Stimulated activated CD8-positive, alpha-beta memory T cell treated with anti-CD3 and anti-CD28 coated beads, Interleukin-12 subunit alpha, Interleukin-12 subunit beta, amount 100 ng/mL, for 1 hour (primary cell): Measurements from ENCODE around the gene EDA2R.

Experiments used
- DNase-seq: peaks from one replicate; pipeline ENCODE4 v3.0.0-alpha.2; 2020; ENCODE audit warnings: low read depth

Gene EDA2R, protein sequence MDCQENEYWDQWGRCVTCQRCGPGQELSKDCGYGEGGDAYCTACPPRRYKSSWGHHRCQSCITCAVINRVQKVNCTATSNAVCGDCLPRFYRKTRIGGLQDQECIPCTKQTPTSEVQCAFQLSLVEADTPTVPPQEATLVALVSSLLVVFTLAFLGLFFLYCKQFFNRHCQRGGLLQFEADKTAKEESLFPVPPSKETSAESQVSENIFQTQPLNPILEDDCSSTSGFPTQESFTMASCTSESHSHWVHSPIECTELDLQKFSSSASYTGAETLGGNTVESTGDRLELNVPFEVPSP

DNA sequence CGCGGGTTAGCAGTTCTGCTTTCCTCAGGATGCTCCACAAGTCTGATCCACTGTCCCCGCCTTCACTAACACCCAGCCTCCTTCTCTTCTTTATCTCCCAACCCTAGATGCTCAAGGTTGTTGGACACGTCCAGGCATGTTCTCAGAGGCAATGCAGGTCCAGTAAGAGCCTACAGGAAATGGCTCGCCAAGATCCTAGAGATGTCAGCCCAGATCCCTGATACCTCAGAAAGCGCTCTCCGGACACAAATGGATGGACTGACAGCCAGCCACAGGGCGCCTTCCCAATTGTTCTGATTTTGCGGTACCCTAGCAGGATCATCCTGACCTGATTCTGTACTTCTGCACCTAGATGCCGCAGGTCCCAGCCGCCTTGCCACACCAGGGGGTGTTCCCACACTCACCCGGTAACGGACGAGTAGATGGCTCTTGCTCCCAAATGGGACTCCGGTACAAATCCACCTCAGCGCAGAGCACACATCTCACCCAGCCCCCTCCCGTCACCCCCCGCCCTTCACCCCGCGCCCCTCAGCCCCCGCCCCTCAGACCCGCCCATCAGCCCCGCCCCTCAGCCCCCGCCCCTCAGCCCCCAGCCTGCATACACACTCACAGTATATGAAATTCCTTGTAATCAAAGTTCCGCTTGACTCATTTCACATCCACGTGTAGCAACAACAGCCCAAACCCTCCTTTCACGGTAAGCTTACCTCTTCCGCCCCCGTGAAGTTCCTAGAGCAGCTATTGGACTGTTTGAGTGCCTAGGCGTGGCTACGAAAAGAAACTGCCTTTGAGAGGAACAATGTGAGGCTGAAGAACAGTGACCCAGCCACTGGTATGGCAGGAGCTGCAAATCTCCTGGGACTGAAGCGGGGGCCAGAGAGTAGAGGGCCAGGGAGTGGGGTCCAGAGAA, at the start of gene EDA2R:
Gene EDA2R (minus strand): TSS at position 488 of the 910 bp plus-strand sequence. CDS start 23,058 bp downstream, outside the sequence.
- DNase-seq: no peak

DNA sequence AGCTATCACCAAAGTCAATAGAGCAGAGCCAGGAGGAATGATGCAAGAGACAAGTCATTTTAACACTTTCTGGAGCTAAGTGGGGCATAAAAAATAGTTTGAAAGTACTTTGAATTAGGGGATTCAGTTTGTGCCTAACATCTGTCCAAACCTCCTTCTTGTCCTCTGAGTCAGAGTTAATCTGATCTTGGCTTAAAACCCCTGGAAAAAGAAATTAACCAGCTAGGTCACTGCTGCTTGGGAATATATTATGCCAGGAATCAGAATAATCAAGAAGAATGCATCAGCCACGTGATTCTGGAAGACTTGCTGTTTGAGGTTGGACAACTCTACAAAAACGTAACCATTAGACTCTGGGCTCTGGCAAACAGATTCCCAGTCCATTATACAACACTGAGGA, 45.3 kb upstream of the EDA2R start:
- no peak for DNase-seq

DNA sequence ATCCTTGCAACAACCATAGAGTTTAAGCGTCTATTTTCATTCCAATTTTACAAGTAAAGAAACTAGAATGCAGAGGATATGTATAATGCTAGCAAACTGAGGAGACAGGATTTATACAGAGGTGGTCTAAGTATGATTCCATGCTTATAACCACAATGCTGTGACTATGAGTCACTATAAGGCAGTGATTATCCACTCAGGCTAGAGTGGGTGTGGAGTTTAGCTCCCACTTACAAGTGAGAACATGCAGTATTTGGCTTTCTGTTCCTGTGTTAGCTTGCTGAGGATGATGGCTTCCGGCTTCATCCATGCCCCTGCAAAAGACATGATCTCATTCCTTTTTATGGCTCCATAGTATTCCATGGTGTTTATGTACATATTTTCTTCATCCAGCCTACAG, 41.6 kb upstream of the EDA2R start:
- no peak for DNase-seq

DNA sequence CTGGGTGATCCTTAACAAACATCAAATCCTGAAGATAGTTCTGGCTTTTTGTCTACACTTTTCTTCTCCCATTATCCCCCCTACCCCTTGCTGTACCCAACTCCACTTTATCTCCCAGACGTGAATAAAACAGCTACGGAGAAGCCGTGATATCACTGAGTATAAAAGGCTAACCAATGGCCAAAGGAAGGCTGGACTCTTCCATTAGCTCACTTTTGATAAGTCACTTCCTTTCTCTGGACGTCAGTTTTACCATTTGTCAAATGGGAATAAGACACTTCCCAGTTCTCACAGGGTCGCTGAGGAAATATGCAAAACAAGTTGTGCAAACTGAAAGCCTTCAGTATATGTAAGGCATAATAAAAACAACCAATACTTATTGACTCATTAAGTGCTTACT, 38.6 kb upstream of the EDA2R start:
- DNase-seq: no peak

DNA sequence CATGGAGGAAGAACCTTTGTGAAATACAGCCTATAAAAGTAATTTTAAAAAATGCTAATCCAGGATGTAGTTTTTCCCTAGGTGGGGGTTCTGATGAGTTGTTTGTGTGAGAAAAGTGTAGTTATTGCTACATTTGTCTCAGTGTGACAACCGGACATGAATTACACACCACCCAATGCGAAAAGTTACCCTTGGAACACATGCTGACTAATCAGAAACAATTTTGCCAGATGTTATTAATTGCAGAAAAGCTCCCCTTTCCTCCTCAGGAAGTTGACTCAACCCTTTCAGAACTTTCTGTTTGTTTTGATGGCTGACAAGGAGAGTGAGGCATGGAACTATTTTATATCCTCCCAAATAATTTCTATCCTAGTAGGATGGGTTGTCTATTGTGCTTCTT, 38.1 kb upstream of the EDA2R start:
- DNase-seq: no peak

DNA sequence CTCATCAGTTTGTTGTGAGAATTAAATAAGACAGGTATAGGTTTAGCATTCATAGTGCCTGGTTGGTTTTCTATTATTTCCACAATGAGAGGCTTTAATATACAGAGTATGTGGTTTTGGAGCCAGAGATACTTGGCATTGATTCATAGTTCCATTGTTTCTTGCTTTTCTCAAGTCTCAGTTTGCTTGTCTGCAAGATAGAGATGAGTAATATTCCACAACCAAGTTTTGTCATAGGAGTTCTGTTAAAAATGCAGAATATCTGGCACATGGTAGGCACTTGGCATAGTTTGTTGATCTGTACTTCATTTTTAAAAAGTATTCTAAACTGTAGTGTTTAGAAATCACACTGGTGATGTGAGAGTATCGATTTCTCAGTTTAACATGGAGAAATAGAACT, 37.5 kb upstream of the EDA2R start:
- no peak for DNase-seq

DNA sequence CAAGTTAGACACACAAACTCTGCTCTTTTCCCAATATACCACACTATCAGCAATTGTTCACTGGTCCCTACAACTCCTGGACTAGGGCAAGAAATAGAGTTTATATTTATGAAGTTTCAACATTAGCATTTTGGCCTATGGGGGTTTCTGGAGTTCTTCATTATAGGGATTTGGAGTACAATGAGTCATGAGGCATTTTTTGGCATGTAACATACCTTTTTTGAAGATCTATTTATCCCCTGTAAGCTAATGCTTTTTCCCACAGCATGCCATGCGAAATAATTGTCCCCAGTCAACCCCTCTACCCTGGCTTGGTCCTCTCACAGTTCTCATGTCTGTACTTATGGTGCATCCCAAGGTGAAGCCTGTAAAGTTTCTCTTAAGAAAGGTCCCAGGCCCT, 36.7 kb upstream of the EDA2R start:
- no peak for DNase-seq

DNA sequence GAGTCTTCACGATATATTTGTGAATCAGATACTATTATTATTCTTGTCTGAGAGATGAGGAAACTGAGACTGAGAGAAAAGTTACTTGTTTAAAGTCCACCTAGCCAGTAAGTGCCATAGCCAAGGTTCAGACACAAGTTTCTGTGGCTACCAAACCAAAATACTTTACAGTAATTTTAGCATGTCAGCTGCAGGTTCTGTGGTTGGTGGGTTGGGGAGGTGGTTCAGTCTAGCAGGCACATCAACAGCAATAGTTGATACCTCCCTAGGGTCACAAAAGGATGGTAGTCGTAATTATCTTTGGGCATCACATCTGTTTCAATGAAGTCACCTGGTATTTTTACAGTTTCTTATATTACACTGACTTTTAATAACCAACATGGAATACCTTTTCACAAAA, 35.6 kb upstream of the EDA2R start:
- DNase-seq: no peak

DNA sequence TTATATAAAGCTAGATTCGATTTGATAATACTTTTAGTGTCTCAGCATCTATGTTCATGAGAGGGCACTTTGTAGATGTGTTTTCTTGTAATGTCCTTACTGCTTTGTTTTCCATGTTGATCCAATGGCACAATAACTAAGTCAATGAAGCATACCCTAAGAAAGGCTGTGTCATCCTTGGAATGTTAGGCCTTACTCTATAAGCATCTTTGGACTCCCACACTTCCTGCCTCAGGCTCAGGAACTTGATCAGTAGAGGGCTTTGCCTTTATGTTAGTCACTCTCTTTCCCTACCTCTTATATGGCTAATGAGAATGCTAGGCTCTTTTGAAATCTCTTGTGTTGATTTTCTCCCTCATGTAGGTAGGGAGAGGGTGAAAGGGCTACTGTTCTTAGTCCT, 33.2 kb upstream of the EDA2R start:
- no peak for DNase-seq

DNA sequence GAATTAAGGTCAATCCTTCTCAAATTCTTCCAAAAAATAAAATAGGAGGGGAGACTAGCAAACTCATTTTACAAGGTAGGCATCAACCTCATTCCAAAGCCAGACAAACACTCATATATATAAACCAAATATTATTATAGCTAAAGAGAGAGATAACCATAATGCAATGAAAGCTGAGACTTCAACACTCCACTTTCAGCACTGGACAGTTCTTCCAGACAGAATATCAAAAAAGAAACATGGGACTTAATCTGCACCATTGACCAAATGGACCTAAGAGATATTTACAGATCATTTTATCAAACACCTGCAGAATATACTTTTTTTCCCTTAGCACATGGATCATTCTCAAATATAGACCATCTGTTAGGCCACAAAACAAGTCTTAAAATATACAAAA, 15.5 kb upstream of the EDA2R start:
- DNase-seq: no peak

DNA sequence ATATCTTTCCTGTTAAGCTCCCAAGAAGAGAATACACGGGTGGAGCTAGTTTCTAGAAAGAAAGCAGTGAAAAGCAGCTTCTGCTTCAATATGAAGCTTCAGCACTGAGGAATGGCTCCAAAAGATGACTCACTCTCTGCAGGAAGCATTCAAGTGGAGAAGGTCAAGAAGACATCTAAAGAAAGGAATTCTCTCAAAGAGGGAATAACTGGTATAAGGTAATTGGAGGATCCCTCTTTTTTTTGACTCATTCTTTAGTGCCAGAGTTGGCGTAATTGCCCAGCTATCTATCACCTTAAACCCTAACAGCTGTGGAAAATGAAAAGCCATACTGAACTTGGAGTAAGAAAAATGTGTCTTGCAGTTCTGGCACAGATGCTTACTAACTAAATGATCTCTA, 3.5 kb downstream of the EDA2R start:
- DNase-seq: no peak

DNA sequence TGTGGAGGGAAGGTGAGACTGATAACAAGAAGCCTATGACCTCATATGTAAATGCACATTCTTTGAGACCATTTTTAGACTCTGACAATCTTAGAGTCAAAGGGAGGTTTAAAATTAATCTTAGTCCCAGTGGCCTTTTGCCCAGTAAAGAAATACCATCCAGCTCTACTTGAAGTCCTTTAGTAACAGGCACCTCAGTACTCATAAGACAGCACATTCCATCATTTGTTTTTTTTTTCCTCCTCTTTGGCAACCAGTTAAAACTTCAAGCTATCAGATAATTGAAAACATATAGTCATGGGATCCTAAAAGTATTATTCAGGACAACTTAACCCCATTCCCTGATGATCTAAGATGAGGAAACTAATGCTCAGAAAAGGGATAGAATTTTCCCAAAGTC, 4.6 kb downstream of the EDA2R start:
- DNase-seq: no peak

DNA sequence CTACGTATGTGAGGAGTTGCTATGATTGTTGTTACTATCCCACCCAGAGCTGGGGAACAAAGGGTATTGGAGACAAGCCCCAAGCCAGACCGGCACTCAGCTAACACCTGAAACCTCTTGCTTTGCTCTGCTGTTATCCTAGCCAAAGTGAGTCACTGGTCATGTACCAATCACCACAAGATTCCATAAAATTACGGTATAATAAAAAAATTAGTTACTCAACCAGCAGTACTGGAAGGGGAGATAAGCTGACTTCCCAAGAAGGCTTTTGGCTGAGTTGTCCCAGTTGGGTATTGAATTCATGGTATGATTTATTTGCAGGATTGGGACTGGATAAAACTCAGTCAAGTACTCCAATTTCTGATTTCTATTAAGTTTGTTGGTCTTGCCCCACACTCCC, 5.3 kb downstream of the EDA2R start:
- no peak for DNase-seq

DNA sequence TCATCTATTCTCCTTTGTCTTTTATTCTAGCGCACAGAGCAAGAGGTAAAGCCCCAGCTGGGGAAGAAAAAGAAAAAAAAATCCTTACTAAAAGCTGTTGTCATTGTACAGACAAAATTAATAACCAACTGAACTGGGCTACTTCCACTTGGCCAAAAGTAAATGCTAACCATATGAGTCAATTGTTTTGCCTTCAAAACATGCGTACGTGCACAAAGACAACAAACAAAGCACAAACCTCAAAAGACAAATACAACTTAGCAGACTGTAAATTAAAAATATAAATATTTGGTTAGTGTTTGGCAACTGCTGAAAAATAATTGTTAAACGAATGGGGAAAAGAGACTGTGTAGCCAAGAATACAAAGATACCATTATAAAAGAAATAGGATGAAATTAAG, 5.9 kb downstream of the EDA2R start:
- DNase-seq: no peak

DNA sequence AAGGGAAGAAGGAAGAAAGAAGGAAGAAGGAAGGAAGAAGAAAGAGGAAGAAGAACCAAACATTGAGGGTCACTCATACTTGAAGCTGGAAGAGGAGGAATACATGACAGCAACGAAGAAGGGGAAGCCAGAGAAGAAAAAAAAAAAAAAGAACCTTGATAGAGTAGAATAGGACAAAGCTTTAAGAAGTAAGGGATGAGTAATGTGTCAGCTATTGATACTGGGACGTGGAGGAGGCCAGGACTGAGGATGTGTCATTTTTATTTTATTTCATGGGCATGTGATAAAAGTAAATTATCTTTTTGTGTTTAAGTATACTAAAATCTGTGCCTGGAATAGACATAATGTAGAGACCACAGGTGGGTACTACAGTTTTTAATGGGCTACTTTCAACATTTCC, 6.4 kb downstream of the EDA2R start:
- DNase-seq: no peak

DNA sequence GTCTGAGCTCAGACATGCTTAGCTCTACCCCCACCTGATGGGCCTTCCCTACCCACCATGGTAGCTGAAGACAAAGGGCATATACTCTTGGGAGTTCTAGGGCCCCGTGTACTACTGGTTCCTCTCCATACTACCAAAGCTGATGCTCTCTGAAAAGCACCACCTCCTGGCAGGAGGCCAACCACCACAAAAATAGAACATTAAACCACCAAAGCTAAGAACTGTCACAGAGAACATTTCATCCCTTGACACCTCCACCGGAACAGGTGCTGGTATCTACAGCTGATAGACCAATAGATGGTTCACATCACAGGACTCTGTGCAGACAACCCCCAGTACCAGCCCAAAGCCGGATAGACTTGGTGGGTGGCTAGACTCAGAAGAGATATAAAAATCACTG, 13.4 kb downstream of the EDA2R start:
- DNase-seq: no peak

DNA sequence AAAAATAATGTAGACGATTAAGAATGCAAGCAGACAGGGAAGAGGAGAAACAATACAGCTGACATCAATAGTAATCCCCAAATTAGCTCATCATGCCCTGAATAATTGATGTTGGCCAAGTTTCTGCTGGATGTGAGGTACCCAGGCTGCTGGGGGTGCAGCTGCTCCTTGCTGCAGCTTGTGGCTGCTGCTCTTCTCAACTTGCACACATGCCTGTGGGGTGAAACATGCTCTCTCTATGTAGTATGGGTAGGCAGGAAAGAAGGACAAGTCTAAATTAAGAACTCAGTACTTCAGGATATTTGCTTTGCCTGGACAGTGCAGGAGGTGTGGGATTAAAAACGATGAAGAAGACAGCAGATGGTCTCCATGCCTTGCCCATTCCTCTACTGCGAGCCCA, 16.7 kb downstream of the EDA2R start:
- no peak for DNase-seq

DNA sequence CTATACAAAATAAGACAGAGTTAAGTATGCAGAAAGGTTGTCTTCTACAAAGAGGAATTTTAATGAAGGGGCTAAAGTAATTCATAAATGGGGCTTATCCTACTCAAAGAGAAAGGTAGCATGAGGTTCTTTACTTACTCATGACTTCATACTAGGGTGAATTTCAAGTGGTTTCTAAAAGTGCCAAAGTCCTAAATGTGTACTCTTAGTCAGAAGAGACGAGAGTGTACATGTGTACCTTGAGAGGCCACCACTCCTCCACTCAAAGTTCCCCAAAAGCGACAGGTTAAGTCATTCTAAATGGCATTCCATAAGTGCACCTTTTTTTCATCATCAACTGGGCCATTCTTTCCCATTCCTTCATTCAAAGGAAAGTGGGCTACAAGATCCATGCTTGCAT, 21.9 kb downstream of the EDA2R start:
- no peak for DNase-seq

DNA sequence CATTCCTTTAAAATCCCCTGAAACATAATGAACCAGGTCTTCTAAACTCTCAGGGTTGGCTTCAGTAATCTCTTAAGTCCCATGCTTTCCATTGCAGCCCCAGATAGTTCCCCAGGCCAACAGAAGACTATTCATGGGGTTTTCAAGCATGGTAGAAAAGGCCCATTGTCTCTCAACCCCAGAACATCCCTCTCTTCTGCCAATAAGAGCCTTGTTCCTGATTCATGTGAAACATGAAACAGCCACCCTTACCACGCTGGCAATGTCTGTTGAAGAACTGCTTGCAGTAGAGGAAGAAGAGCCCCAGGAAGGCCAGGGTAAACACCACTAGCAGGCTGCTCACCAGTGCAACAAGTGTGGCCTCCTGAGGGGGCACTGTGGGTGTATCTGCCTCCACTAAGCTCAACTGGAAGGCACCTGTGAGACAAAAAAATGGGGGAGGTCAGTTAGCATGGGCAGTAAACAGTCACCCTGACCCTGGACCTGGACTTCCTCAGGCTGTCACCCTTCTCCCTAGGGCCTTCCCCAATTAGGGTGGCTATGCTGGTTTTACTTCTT, 36.4 kb downstream of the EDA2R start:
- DNase-seq: no peak

DNA sequence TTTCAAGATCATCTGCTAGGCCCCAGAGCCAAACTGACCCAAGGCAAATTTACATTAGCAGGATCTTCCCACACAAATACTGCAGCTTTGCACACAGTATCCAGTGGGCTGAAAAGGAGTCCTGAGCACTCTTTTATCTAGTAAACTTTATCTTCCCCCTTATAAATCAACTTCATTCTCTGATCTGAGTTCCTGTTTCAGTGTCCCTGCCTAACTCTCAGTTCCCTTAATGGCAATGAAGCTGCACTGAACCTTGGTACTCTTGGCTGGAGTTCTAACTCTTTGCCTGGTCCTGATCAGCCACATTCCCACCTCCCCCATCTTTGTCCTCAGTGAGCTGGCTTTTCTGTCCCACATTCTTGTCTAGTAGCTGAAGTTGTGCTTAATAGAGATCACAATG, 37.4 kb downstream of the EDA2R start:
- no peak for DNase-seq

DNA sequence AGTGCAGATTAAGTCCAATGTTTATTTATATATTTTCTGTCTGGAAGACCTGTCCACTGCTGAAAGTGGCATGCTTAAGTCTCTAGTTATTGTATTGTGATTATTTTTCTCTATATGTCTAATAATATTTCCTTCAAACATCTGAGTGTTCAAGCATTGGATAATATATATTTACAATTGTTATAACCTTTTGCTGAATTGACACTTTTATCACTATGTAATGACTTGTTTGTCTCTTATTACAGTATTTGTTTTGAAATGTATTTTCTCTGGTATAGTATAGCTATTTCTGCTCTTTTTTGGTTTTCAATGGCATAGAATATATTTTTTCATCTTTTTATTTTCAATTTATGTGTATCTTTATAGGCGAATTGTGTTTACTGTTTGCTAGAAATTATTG, 59.7 kb downstream of the EDA2R start:
- no peak for DNase-seq

DNA sequence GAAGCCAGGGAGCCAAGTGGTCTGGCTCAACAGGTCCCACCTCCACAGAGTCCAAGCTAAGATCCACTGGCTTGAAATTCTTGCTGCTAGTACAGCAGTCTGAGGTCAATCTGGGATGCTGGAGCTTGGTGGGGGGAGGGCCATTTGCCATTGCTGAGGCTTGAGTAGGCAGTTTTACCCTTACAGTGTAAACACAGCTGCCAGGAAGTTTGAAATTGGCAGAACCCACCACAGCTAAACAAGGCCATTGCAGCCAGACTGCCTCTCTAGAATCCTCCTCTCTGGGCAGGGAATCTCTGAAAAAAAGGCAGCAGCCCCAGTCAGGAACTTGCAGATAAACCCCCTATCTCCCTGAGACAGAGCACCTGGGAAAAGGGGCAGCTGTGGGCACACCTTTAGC, 84.9 kb downstream of the EDA2R start:
- no peak for DNase-seq

DNA sequence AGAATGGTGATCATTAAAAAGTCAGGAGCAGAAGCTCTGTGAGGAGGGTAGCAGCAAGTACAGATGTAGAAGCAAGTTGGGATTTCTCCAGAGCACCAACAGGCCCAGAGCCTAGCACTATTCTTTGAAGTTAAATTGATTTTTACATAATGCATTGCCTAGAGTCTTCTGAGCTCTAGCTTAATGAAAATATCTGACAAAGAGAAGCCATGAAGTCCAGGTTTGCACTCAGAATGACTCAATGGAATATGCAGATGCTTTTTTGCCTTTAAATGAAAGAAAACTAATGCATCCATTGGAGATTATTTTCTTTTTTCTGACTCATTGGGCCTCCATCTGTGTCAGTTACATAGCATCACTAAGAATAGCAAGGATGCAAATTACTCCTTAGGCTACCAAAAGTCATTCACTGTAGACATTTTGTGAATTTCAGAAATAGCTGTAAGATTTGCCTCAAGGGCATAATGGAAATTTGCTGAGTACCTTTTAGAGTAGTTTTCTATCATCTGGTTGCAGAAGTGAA, 91.0 kb downstream of the EDA2R start:
- DNase-seq: no peak
